Measurements from ENCODE around the gene FAF2.

GRCh38 chr5:176432707-176433106 is 15.5 kb upstream of the FAF2 start:
- no peak for TF ChIP-seq CTCF (IDR thresholded peaks at IDR 0.05; ENCODE audit: low read depth, low read length, missing input control)
- no peak for TF ChIP-seq ATF3 (IDR thresholded peaks at IDR 0.05)
- no peak for TF ChIP-seq REST (IDR thresholded peaks at IDR 0.05)
- no peak for TF ChIP-seq EGR1 (IDR thresholded peaks at IDR 0.05; ENCODE audit: low read depth in 2 of 2)
- no peak for TF ChIP-seq TAF1 (conservative IDR thresholded peaks at IDR 0.05)
- TF ChIP-seq RAD21 (IDR thresholded peaks at IDR 0.05) = no peak
- no peak for TF ChIP-seq SP1 (IDR thresholded peaks at IDR 0.05)
- no peak for TF ChIP-seq GABPA (IDR thresholded peaks at IDR 0.05 in 1 of 2, conservative IDR thresholded peaks at IDR 0.05 in 1 of 2)
- TF ChIP-seq FOXA1 (IDR thresholded peaks at IDR 0.05) = no peak
- TF ChIP-seq JUND (IDR thresholded peaks at IDR 0.05) = no peak
- no peak for TF ChIP-seq HNF4A (conservative IDR thresholded peaks at IDR 0.05)
- no peak for TF ChIP-seq HNF4G (IDR thresholded peaks at IDR 0.05)
- TF ChIP-seq YY1 (IDR thresholded peaks at IDR 0.05) = no peak

All from liver (tissue), 3 donors.